HG03025 (cell line): ENCODE data around the gene KCTD1.

ENCODE experiments used
- ATAC-seq: cut with Tn5 transposase; IDR thresholded peaks from one replicate; pipeline ENCODE4 v1.9.1; 2021; ENCODE audit warnings: mild to moderate bottlenecking, moderate library complexity; ENCODE audit not compliant: unreplicated experiment, low FRiP score

Gene KCTD1

GRCh38 chr18:26548415-26549262, at the start of gene KCTD1:
Gene KCTD1, minus strand, starts transcription at chr18:26548553. Its CDS starts 17 bp downstream, at chr18:26548536.
- peak; percentile 52 for ATAC-seq

- ATAC-seq, result no peak
These were observed 45.3 kb upstream of the KCTD1 start for GRCh38 chr18:26593365-26594320.

- ATAC-seq, result no peak
These were observed 36.4 kb upstream of the KCTD1 start for GRCh38 chr18:26584745-26585144.

- ATAC-seq, result no peak
These were observed 31.7 kb upstream of the KCTD1 start for GRCh38 chr18:26579941-26580618.

- no peak for ATAC-seq
These were observed 27.5 kb upstream of the KCTD1 start for GRCh38 chr18:26575865-26576217.

- ATAC-seq, result no peak
These were observed 26.9 kb upstream of the KCTD1 start for GRCh38 chr18:26574958-26575864.

- ATAC-seq, result no peak
These were observed 20.7 kb upstream of the KCTD1 start for GRCh38 chr18:26568926-26569665.

- no peak for ATAC-seq
These were observed 20.2 kb upstream of the KCTD1 start for GRCh38 chr18:26568513-26568912.

- no peak for ATAC-seq
These were observed 18.7 kb upstream of the KCTD1 start for GRCh38 chr18:26566874-26567555.

GRCh38 chr18:26565514-26565913, 17.2 kb upstream of the KCTD1 start:
- no peak for ATAC-seq

- ATAC-seq, result no peak
These were observed 14.7 kb upstream of the KCTD1 start for GRCh38 chr18:26563024-26563423.

GRCh38 chr18:26562568-26562967, 14.2 kb upstream of the KCTD1 start:
- no peak for ATAC-seq

GRCh38 chr18:26561769-26562168, 13.4 kb upstream of the KCTD1 start:
- no peak for ATAC-seq

- ATAC-seq, result peak; percentile 88
These were observed 8.2 kb upstream of the KCTD1 start for GRCh38 chr18:26556573-26556972.

GRCh38 chr18:26555804-26556553, 7.6 kb upstream of the KCTD1 start:
- no peak for ATAC-seq

- ATAC-seq, result no peak
These were observed 5.6 kb upstream of the KCTD1 start for GRCh38 chr18:26553943-26554342.

GRCh38 chr18:26551695-26552081, 3.3 kb upstream of the KCTD1 start:
- no peak for ATAC-seq
